Central memory CD8-positive, alpha-beta T cell (primary cell): ENCODE measurements around the gene OR6C2.
"Not testable (repeated sequence)": the region's sequence is repeated elsewhere in the genome, so short reads cannot be mapped to it uniquely, and the experiment has no call there.

Experiments used
- ATAC-seq: fragments of 150-1000 bp; cut with Tn5 transposase; replicated peaks from 2 replicates; pipeline ENCODE4 v1.10.0; 2022; ENCODE audit warnings: mild to moderate bottlenecking, moderate FRiP score, moderate number of reproducible peaks; ENCODE audit not compliant: poor library complexity, severe bottlenecking; ENCODE audit errors: extremely low read depth
- DNase-seq, 2 donors: peaks; one replicate each; pipeline ENCODE4 v3.0.0; 2021; ENCODE audit warnings: low spot score in 2 of 2
- H3K27ac Mint-ChIP-seq: one replicate; pipeline ENCODE4 v1.8.0; 2022; ENCODE audit warnings: low read depth, mild to moderate bottlenecking, moderate library complexity, mixed read lengths
- H3K27me3 Mint-ChIP-seq: one replicate; pipeline ENCODE4 v1.8.0; 2022; ENCODE audit warnings: mixed read lengths
- H3K36me3 Mint-ChIP-seq: one replicate; pipeline ENCODE4 v1.8.0; 2022; ENCODE audit warnings: mild to moderate bottlenecking, moderate library complexity, mixed read lengths; ENCODE audit not compliant: insufficient read depth
- H3K4me1 Mint-ChIP-seq: one replicate; pipeline ENCODE4 v1.8.0; 2022; ENCODE audit warnings: mixed read lengths
- H3K4me3 Mint-ChIP-seq: one replicate; pipeline ENCODE4 v1.8.0; 2022; ENCODE audit warnings: mild to moderate bottlenecking, moderate library complexity, mixed read lengths
- H3K9me3 Mint-ChIP-seq: one replicate; pipeline ENCODE4 v1.8.0; 2022; ENCODE audit warnings: mixed read lengths

OR6C2 gene

DNA sequence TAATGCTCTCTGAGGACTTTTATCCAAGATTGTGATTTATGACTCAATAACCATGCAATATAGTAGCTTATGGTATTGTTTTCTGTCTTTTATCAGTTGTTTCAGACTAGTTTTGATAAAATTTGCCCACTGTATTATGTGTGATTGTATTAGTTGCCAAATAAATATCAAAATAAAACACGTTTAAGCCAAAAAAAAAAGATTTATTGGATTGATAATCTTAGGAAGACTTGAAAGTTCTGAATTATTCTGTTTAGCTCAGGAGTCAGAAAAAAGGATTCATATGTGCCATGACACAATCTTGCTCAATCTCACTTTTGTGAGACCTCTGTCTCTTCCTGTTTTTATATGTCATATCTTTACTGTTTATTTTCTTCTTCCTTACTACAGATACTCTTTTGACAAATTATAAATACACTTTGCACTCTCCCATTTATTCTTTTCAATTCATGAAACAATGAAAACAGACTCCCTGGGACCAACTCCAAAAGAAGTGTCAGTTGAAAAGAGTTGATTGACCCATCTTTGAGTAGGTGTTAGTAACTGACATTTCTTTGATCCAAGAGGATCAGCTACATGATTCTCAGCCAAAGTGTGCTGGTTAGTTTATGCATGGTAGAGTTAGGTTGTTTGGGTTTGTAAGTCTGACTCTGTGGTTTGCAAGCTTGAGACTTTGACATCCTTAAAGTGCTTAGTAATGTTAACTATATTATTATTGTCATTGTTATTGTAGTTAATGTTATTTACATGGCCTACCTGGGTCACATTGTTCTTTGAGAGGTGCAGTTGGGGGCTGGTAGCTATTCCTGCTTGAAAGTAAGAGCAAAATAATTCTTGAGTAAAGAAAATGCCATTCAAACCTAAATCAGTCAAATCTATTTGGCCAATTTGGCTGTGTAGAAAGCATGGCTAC lies 15.3 kb upstream of the OR6C2 start:
- no peaks in the 10 kb centered on the region for H3K36me3 Mint-ChIP-seq
- H3K9me3 Mint-ChIP-seq, result peaks cover 4% of the 10 kb centered on the region
- peaks cover 57% of the 10 kb centered on the region for H3K27me3 Mint-ChIP-seq
- ATAC-seq, result no peak
- no peak for DNase-seq
- no peaks in the 10 kb centered on the region for H3K4me1 Mint-ChIP-seq
- H3K27ac Mint-ChIP-seq, result no peak overlapping the region
- no peak overlapping the region for H3K4me3 Mint-ChIP-seq

DNA sequence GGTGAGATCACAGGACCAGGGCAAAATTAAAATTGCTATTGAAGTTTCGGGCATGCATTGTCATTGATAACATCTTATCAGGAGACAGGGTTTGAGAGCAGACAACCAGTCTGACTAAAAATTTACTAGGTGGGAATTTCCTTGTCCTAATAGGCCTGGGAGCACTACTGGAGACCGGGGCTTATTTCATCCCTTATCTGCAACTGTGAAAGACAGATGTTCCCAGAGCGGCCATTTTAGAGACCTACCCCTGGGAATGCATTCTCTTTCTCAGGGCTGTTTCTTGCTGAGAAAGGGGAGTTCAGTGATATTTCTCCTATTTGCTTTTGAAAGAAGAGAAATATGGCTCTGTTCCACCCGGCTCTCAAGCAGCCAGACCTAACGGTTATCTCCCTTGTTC lies 2.6 kb upstream of the OR6C2 start:
- H3K4me3 Mint-ChIP-seq, H3K4me1 Mint-ChIP-seq, H3K36me3 Mint-ChIP-seq, ATAC-seq, H3K27ac Mint-ChIP-seq, H3K9me3 Mint-ChIP-seq, DNase-seq: not testable (repeated sequence)
- H3K27me3 Mint-ChIP-seq, result peaks cover 34% of the 10 kb centered on the region

DNA sequence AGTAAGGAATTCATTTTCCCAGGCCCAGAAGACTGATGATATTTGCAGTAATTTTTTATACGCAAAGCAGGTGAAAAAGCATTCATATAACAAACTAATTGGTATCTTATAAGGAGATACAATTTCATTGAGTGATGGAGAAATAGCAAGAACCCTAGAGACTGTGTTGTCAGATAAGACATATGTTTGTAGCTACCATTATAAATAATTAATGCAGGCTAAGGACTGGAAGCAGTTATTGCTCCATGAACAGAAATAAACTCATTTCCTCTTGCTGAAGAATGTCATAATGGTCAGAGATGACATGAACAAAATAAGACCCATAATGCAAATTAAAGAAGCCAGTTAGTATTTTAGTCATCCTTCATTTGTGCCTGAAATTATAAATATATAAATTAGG lies 1.5 kb downstream of the OR6C2 start:
- Mint-ChIP-seq H3K36me3 (no peaks in the 10 kb centered on the region), H3K27me3 (peaks cover 17% of the 10 kb centered on the region), H3K4me1 (no peaks in the 10 kb centered on the region), H3K27ac (no peak overlapping the region), H3K4me3 (no peak overlapping the region), H3K9me3 (no peaks in the 10 kb centered on the region)
- no peak for ATAC-seq
- no peak for DNase-seq

DNA sequence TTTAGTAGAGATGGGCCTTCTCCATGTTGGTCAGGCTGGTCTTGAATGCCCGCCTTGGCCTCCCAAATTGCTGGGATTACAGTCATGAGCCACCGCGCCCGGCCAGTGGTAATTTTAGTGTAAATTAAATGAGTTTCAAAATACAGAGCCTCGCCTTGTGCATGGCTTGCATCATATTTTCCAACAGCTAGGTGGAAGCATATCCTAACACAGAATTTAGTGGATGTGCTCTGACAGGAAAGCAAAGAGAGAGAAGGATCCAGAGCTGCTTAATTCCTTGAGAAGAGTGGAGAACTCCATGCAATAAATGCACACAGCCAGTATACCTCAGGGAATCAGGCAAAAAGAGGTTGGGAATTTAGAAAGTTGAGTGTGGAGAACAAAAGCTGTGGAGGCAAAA lies 2.5 kb downstream of the OR6C2 start:
- H3K4me3 Mint-ChIP-seq, result no peak overlapping the region
- no peaks in the 10 kb centered on the region for H3K36me3 Mint-ChIP-seq
- peaks cover 17% of the 10 kb centered on the region for H3K27me3 Mint-ChIP-seq
- no peak for DNase-seq
- no peak overlapping the region for H3K27ac Mint-ChIP-seq
- no peaks in the 10 kb centered on the region for H3K4me1 Mint-ChIP-seq
- no peaks in the 10 kb centered on the region for H3K9me3 Mint-ChIP-seq
- ATAC-seq, result no peak

DNA sequence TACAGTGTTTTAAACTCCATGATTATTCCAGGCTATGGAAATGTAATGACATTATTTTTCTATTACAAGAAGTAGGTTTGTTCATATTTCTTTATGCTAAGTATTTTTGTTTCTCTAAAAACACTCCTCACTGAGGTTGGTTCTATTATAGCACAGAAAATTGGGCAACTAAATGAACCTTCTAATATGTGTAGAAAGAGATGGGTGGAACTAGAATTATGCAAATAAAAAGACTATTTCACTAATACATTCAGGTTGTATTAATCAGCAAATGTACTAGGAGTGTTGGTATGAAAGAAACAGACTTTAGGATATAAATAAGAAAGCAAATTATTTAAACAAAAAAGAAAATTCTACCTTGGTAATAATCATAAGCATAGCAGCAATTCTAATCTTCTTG lies 4.9 kb downstream of the OR6C2 start:
- Mint-ChIP-seq H3K4me1 (no peaks in the 10 kb centered on the region), H3K36me3 (no peaks in the 10 kb centered on the region), H3K27ac (no peak overlapping the region), H3K9me3 (no peaks in the 10 kb centered on the region), H3K4me3 (no peak overlapping the region), H3K27me3 (peaks cover 11% of the 10 kb centered on the region)
- no peak for ATAC-seq
- no peak for DNase-seq

DNA sequence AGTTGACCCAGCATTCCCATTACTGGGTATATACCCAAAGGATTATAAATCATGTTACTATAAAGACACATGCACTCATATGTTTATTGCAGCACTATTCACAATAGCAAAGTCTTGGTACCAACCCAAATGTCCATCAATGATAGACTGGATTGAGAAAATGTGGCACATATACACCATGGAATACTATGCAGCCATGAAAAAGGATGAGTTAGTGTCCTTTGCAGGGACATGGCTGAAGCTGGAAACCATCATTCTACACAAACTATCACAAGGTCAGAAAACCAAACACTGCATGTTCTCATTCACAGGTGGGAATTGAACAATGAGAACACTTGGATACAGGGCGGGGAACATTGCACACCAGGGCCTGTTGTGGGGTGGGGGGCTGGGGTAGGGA lies 21.1 kb downstream of the OR6C2 start:
- not testable (repeated sequence) for H3K27ac Mint-ChIP-seq, H3K4me1 Mint-ChIP-seq, H3K9me3 Mint-ChIP-seq

DNA sequence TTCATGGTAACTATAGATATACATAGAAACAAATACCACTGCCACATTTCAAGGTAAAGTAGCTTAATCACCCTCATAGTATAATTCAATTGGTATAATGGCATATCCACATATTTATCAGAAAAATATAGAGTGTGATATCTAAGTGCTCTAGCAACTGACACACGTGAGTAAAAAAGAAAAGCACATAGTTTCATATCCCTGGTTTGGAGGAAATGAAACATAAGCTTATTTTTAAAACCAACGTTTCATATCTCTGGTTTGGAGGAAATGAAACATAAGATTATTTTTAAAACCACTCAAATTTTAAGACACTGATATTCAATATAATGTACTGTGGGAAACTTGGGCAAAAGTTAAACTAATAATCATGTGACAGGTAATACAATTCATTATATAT lies 24.0 kb downstream of the OR6C2 start:
- H3K9me3 Mint-ChIP-seq, result no peaks in the 10 kb centered on the region
- ATAC-seq, result no peak
- H3K36me3 Mint-ChIP-seq, result peaks cover 2% of the 10 kb centered on the region
- peaks cover 38% of the 10 kb centered on the region for H3K27me3 Mint-ChIP-seq
- no peak overlapping the region for H3K4me3 Mint-ChIP-seq
- no peaks in the 10 kb centered on the region for H3K4me1 Mint-ChIP-seq
- H3K27ac Mint-ChIP-seq, result no peak overlapping the region
- DNase-seq, result no peak

More for the DNA sequence above, 21.1 kb downstream of the OR6C2 start:
- not testable (repeated sequence) for ATAC-seq, H3K4me3 Mint-ChIP-seq, DNase-seq, H3K36me3 Mint-ChIP-seq
- H3K27me3 Mint-ChIP-seq, result peaks cover 51% of the 10 kb centered on the region

DNA sequence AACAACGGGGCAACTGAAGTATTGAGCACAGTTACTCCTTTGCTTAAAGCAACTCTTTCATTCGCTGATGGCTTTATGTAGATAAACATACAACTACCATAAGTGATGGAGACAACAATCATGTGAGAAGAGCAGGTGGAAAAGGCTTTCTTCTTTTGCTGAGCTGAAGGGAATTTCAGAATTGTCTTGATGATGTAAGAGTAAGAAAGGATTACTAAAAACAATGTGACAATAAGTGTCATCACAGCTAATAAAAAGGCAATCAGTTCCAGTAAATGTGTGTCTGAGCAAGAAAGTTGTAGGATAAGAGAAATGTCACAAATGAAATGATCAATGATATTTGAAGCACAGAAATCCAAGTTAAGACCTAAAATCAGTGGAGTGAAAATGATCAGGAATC lies 25.4 kb downstream of the OR6C2 start:
- Mint-ChIP-seq H3K4me1 (no peaks in the 10 kb centered on the region), H3K27me3 (peaks cover 26% of the 10 kb centered on the region), H3K4me3 (no peak overlapping the region), H3K9me3 (no peaks in the 10 kb centered on the region), H3K36me3 (peaks cover 2% of the 10 kb centered on the region), H3K27ac (no peak overlapping the region)
- ATAC-seq (no peak), DNase-seq (no peak)

DNA sequence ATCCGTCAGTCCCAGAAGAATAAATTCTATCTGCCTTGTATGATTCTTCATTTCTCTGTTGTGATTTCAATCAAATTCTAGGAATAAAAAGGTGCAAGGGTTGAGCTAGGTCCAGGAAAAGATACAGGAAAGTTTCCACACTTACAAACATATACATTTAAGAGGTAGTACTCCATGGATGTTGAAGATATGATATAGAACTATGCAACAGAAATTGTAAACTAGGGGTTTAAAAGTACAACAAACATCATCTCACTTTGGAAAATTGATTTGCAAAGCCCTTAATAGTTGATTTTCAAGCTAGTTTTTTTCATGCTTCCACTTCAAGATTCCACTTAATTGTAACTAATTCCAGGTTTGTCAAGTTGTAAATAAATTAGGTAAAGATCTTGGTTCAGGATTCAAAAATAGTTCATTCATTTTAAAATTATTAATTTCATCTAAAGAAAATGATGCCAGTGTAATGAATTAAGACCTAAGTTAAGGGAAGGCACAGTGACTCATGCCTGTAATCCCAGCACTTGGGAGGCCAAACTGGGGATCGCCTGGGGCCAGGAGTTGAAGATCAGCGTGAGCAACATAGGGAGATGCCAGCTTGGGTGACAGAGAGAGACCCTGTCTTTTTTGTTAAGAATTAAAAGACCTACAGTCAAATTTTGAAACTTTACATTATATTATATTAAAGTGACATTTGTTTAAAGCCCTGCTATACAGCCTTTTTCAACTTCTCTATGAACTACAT lies 26.4 kb downstream of the OR6C2 start, which contains the start of gene OR6C70:
Gene OR6C70 (minus strand): TSS at position 51 of the 742 bp plus-strand sequence. CDS start 0 bp downstream, at position 51.
- no peaks in the 10 kb centered on the region for H3K9me3 Mint-ChIP-seq
- no peak for ATAC-seq
- H3K4me1 Mint-ChIP-seq, result no peaks in the 10 kb centered on the region
- peaks cover 28% of the 10 kb centered on the region for H3K27me3 Mint-ChIP-seq
- H3K4me3 Mint-ChIP-seq, result no peak within 1 kb of the TSS
- peaks cover 2% of the 10 kb centered on the region for H3K36me3 Mint-ChIP-seq
- no peak for DNase-seq
- H3K27ac Mint-ChIP-seq, result no peak within 1 kb of the TSS

DNA sequence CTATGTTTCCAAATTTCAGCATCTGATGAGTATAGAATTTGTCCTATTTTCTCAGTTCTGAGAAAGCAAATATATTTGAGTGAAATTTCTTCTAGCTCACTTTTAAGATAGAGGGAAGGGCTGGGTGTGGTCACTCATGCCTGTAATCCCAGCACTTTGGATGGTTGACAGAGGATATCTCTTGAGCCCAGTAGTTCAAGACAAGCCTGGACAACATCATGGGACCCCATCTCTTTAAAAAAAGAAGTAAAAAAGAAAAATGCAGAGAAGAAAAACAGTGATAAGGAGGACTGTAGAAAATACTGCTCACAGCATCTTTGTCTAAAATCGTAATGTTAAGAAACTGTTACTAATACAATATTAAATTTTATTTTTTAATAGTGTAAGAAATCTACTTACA lies 28.4 kb downstream of the OR6C2 start:
- no peak overlapping the region for H3K4me3 Mint-ChIP-seq
- no peaks in the 10 kb centered on the region for H3K4me1 Mint-ChIP-seq
- no peak overlapping the region for H3K27ac Mint-ChIP-seq
- H3K27me3 Mint-ChIP-seq, result peaks cover 37% of the 10 kb centered on the region
- H3K36me3 Mint-ChIP-seq, result peaks cover 2% of the 10 kb centered on the region
- ATAC-seq, result no peak
- no peaks in the 10 kb centered on the region for H3K9me3 Mint-ChIP-seq
- DNase-seq, result no peak

DNA sequence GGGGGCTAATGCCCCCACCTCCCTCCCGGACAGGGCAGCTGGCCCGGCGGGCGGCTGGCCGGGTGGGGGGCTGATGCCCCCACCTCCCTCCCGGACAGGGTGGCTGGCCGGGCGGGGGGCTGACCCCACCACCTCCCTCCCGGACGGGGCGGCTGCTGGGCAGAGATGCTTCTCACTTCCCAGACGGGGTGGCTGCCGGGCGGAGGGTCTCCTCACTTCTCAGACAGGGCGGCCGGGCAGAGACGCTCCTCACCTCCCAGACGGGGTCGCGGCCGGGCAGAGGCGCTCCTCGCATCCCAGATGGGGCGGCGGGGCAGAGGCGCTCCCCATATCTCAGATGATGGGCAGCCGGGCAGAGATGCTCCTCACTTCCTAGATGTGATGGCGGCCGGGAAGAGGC lies 35.3 kb downstream of the OR6C2 start:
- H3K27me3 Mint-ChIP-seq, result peaks cover 52% of the 10 kb centered on the region
- not testable (repeated sequence) for H3K4me3 Mint-ChIP-seq, H3K27ac Mint-ChIP-seq, DNase-seq, H3K36me3 Mint-ChIP-seq, H3K9me3 Mint-ChIP-seq, H3K4me1 Mint-ChIP-seq, ATAC-seq

DNA sequence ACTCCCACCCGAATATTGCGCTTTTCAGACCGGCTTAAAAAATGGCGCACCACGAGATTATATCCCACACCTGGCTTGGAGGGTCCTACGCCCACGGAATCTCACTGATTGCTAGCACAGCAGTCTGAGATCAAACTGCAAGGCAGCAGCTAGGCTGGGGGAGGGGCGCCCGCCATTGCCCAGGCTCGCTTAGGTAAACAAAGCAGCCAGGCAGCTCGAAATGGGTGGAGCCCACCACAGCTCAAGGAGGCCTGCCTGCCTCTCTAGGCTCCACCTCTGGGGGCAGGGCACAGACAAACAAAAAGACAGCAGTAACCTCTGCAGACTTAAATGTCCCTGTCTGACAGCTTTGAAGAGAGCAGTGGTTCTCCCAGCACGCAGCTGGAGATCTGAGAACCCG lies 40.4 kb downstream of the OR6C2 start:
- DNase-seq, H3K4me1 Mint-ChIP-seq, H3K36me3 Mint-ChIP-seq, H3K9me3 Mint-ChIP-seq, H3K27ac Mint-ChIP-seq, H3K4me3 Mint-ChIP-seq, ATAC-seq: not testable (repeated sequence)
- H3K27me3 Mint-ChIP-seq, result peaks cover 43% of the 10 kb centered on the region

DNA sequence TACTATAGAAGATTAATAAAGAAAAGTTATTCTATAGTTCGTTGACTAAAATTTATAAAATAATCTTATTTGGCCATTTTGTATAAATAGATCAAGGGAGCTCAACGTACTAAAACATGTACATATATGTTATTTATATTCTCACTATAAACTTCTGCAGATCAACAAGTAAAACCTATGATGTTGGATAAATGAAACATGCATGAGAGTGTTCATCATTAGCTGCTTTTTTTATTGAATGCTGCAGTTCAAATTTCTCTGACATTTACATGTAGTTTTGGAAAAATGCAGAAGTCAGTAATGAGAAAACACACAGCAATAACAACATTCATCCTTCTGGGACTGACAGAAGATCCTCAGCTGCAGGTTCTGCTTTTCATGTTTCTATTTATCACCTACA lies 48.2 kb downstream of the OR6C2 start, which contains the start of gene OR6C68:
Gene OR6C68 (plus strand): TSS at position 301 of the 400 bp plus-strand sequence. CDS start 0 bp downstream, at position 301.
- no peaks in the 10 kb centered on the region for H3K4me1 Mint-ChIP-seq
- H3K27me3 Mint-ChIP-seq, result peaks cover 16% of the 10 kb centered on the region
- no peak for ATAC-seq
- no peak within 1 kb of the TSS for H3K4me3 Mint-ChIP-seq
- H3K36me3 Mint-ChIP-seq, result no peaks in the 10 kb centered on the region
- no peak within 1 kb of the TSS for H3K27ac Mint-ChIP-seq
- no peak for DNase-seq
- no peaks in the 10 kb centered on the region for H3K9me3 Mint-ChIP-seq
